Ovary (tissue), 9 donors: ENCODE measurements around the gene SDCCAG8. TPM values are rescaled to one million over a fixed set of nuclear protein-coding genes. Genes with fewer than 3 reads are reported as not detected.

Source experiments
- DNase-seq, 5 donors: peaks; one replicate each; pipeline ENCODE4 v3.0.0-alpha.2; 2019 to 2020
- H3K27ac ChIP-seq, 2 donors: fragments of 200-600 bp; one replicate each; pipeline versions ENCODE4 v1.5.1 to v1.8.0; 2019 to 2022
- H3K27me3 ChIP-seq: fragments of 200-600 bp; one replicate; pipeline ENCODE4 v1.8.0; 2022
- H3K36me3 ChIP-seq: fragments of 200-600 bp; sonication (generic); one replicate; pipeline ENCODE4 v1.5.1; 2019
- H3K4me1 ChIP-seq: one replicate; pipeline ENCODE4 v1.8.1; 2013; ENCODE audit warnings: mild to moderate bottlenecking, moderate library complexity; ENCODE audit not compliant: insufficient read depth
- H3K4me3 ChIP-seq: fragments of 200-600 bp; sonication (generic); one replicate; pipeline ENCODE4 v1.5.1; 2017
- H3K9me3 ChIP-seq, 2 donors: fragments of 200-600 bp in 1 of 2; sonication (generic) in 1 of 2; one replicate each; pipeline versions ENCODE4 v1.5.1 to v1.8.1; 2013 to 2019; ENCODE audit warnings: mild to moderate bottlenecking in 1 of 2, moderate library complexity in 1 of 2
- CTCF ChIP-seq, 3 donors: fragments of 450-650 bp in 2 of 3; fragments of 200-600 bp in 1 of 3; IDR thresholded peaks; one replicate each; pipeline versions ENCODE4 v1.5.1 to v1.8.0; 2016 to 2022; ENCODE audit warnings: antibody characterized with exemption in 3 of 3, mild to moderate bottlenecking in 1 of 3
- EP300 ChIP-seq: sonication (generic); formaldehyde crosslinking; IDR thresholded peaks from one replicate; pipeline ENCODE4 v1.6.1; 2017; ENCODE audit warnings: antibody characterized with exemption
- POLR2A ChIP-seq: fragments of 450-650 bp; IDR thresholded peaks from one replicate; pipeline ENCODE4 v1.6.1; 2017; ENCODE audit warnings: antibody characterized with exemption, mild to moderate bottlenecking, moderate library complexity
- WGBS, 3 donors: extraction: QIAGEN DNeasy Blood & Tissue Kit in 1 of 3; methylation state at CpG; one replicate each; pipeline versions ENCODE4 v1.1.5 to v1.1.7; 2013 to 2017; 5-methylcytosine and 5-hydroxymethylcytosine counted together
- intact Hi-C, 4 donors: fragments of 100-400 bp; cut with DNase I; formaldehyde crosslinking; loops; one replicate each; pipeline versions ENCODE4 v1.11.0 to v1.15.1; 2022 to 2023
- polyA plus RNA-seq, 2 donors: library from polyadenylated mRNA; stranded (reverse); fragments of 200-250 nt in 1 of 2; fragments of 350-450 nt in 1 of 2; fragmentation: Illumina TruSeq in 1 of 2; extraction: RNeasy Lipid Tissue Mini Kit (QIAGEN cat#74804) in 1 of 2; gene quantifications; one replicate each; pipeline ENCODE4 v1.2.3, GENCODE V29; 2013 to 2014
- total RNA-seq, 7 donors: library from RNA; depleted of rRNA in 2 of 7; stranded (reverse); fragments of >200 nt in 2 of 7; fragmentation: NEBNext Ultra II Directional in 3 of 7; extraction: Animal tissue kit (Norgen Biotek cat#: 25700) in 3 of 7; gene quantifications; one replicate each; pipeline versions ENCODE4 v1.1.0 to v1.2.4, GENCODE V29; 2016 to 2023
- donor health status: DM: no; HTN: no; CAD: no; lungs with moderate emphysema.
- donor health status: DM: no; HTN: no; CAD: no.
- donor health status: Bipolar disorder and iron deficiency.
- donor health status: DM: yes; HTN: yes; CAD: no.
- donor health status: DM: no; HTN: no; CAD: no.
- donor health status: DM: yes; HTN: yes; CAD: no.

Gene SDCCAG8
- total and polyA plus RNA-seq, 9 donors = 19.8 to 45.9 (median 30.6) TPM

GRCh38 chr1:243409284-243409683 is 153.4 kb downstream of the SDCCAG8 start:
- Histone ChIP-seq H3K4me1 (no peaks in the 10 kb centered on the region), H3K4me3 (no peak overlapping the region), H3K9me3 (no peaks in the 10 kb centered on the region), H3K27me3 (no peaks in the 10 kb centered on the region), H3K27ac (no peak overlapping the region), H3K36me3 (no peaks in the 10 kb centered on the region)
- DNase-seq = no peak
- no peak for TF ChIP-seq EP300
- TF ChIP-seq POLR2A = no peak
- no peak for TF ChIP-seq CTCF (IDR thresholded peaks at IDR 0.05)
- intact Hi-C loops = no loop called here
- WGBS, 3 donors = 96 to 97% (median 96%) methylated on average over 2 of the region's 2 CpGs

GRCh38 chr1:243411472-243411871 is 155.6 kb downstream of the SDCCAG8 start:
- no peaks in the 10 kb centered on the region for H3K27me3 ChIP-seq
- no peak overlapping the region for H3K27ac ChIP-seq
- no peaks in the 10 kb centered on the region for H3K4me1 ChIP-seq
- no peaks in the 10 kb centered on the region for H3K9me3 ChIP-seq
- no peak overlapping the region for H3K4me3 ChIP-seq
- intact Hi-C loops = no loop called here
- H3K36me3 ChIP-seq = no peaks in the 10 kb centered on the region
- WGBS, 3 donors = 92 to 94% (median 93%) methylated on average over 5 of the region's 5 CpGs
- TF ChIP-seq EP300 = no peak
- no peak for TF ChIP-seq CTCF (IDR thresholded peaks at IDR 0.05)
- no peak for TF ChIP-seq POLR2A
- no peak for DNase-seq

- TF ChIP-seq POLR2A (no peak), CTCF (IDR thresholded peaks at IDR 0.05) (no peak), EP300 (no peak)
- DNase-seq = no peak
Measured at GRCh38 chr1:243413431-243414151, 157.8 kb downstream of the SDCCAG8 start.

GRCh38 chr1:243414152-243414494 is 158.3 kb downstream of the SDCCAG8 start:
- WGBS, 3 donors = 64 to 84% (median 76%) methylated on average over 6 of the region's 6 CpGs
- TF ChIP-seq EP300 (no peak), POLR2A (no peak), CTCF (IDR thresholded peaks at IDR 0.05) (no peak)
- Histone ChIP-seq H3K27me3 (no peaks in the 10 kb centered on the region), H3K27ac (no peak overlapping the region), H3K4me3 (no peak overlapping the region), H3K9me3 (no peaks in the 10 kb centered on the region), H3K4me1 (no peaks in the 10 kb centered on the region), H3K36me3 (no peaks in the 10 kb centered on the region)
- intact Hi-C loops = no loop called here
- no peak for DNase-seq

More at GRCh38 chr1:243413431-243414151, 157.8 kb downstream of the SDCCAG8 start:
- intact Hi-C loops = no loop called here
- H3K27me3 ChIP-seq = no peaks in the 10 kb centered on the region
- H3K4me3 ChIP-seq = no peak overlapping the region
- H3K4me1 ChIP-seq = no peaks in the 10 kb centered on the region
- no peaks in the 10 kb centered on the region for H3K9me3 ChIP-seq
- H3K36me3 ChIP-seq = no peaks in the 10 kb centered on the region
- WGBS, 3 donors = 81 to 84% (median 82%) methylated on average over 8 of the region's 8 CpGs
- H3K27ac ChIP-seq = no peak overlapping the region
